Right atrium auricular region (tissue), 2 donors: Measurements from ENCODE around the gene KRTAP22-1. TPM values are rescaled to one million over a fixed set of nuclear protein-coding genes. Genes with fewer than 3 reads are reported as not detected.

Experiments
- DNase-seq: peaks from one replicate; pipeline ENCODE4 v3.0.0-alpha.2; 2019; ENCODE audit warnings: low spot score
- H3K27ac ChIP-seq, 2 donors: fragments of 200-600 bp; sonication (generic); 1 replicate in 1 of 2; 2 replicates in 1 of 2; pipeline ENCODE4 v1.5.1; 2016 to 2019
- H3K27me3 ChIP-seq, 2 donors: fragments of 200-600 bp; sonication (generic); one replicate each; pipeline versions ENCODE4 v1.5.1 to v1.6.0; 2017 to 2019
- H3K36me3 ChIP-seq: fragments of 200-600 bp; sonication (generic); one replicate; pipeline ENCODE4 v1.5.1; 2016
- H3K4me1 ChIP-seq, 2 donors: fragments of 200-600 bp; sonication (generic); one replicate each; pipeline versions ENCODE4 v1.5.1 to v1.6.0; 2017 to 2019
- H3K4me3 ChIP-seq, 2 donors: fragments of 200-600 bp; sonication (generic); 1 replicate in 1 of 2; 2 replicates in 1 of 2; pipeline ENCODE4 v1.5.1; 2017 to 2019; ENCODE audit warnings: mild to moderate bottlenecking in 1 of 2, moderate library complexity in 1 of 2
- H3K9me3 ChIP-seq, 2 donors: fragments of 200-600 bp; sonication (generic); one replicate each; pipeline ENCODE4 v1.5.1; 2019
- total RNA-seq, 2 donors: library from RNA; depleted of rRNA; stranded (reverse); fragments of >200 nt; gene quantifications; one replicate each; pipeline ENCODE4 v1.1.0, GENCODE V29; 2016
- TF ChIP-seq, protein P1 (sequence below), 2 donors: fragments of 200-600 bp; sonication (generic); IDR thresholded peaks; one replicate each; pipeline ENCODE4 v1.5.1; 2019; ENCODE audit warnings: antibody characterized with exemption in 2 of 2

The KRTAP22-1 gene
- total RNA-seq, 2 donors from 2014 or later: not detected

GRCh38 chr21:30590297-30590696 lies 10.6 kb upstream of the KRTAP22-1 start, which contains the start of gene KRTAP22-2:
KRTAP22-2 (minus strand) TSS chr21:30590397.
- H3K9me3 ChIP-seq: no peaks in the 10 kb centered on the region
- no peaks in the 10 kb centered on the region for H3K4me1 ChIP-seq
- no peak within 1 kb of the TSS for H3K27ac ChIP-seq
- H3K4me3 ChIP-seq: no peak within 1 kb of the TSS
- DNase-seq: no peak
- no peaks in the 10 kb centered on the region for H3K27me3 ChIP-seq
- H3K36me3 ChIP-seq: no peaks in the 10 kb centered on the region
- TF ChIP-seq, protein P1, sequence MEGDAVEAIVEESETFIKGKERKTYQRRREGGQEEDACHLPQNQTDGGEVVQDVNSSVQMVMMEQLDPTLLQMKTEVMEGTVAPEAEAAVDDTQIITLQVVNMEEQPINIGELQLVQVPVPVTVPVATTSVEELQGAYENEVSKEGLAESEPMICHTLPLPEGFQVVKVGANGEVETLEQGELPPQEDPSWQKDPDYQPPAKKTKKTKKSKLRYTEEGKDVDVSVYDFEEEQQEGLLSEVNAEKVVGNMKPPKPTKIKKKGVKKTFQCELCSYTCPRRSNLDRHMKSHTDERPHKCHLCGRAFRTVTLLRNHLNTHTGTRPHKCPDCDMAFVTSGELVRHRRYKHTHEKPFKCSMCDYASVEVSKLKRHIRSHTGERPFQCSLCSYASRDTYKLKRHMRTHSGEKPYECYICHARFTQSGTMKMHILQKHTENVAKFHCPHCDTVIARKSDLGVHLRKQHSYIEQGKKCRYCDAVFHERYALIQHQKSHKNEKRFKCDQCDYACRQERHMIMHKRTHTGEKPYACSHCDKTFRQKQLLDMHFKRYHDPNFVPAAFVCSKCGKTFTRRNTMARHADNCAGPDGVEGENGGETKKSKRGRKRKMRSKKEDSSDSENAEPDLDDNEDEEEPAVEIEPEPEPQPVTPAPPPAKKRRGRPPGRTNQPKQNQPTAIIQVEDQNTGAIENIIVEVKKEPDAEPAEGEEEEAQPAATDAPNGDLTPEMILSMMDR (IDR thresholded peaks at IDR 0.05): no peak

GRCh38 chr21:30592140-30592539 lies 8.7 kb upstream of the KRTAP22-1 start, which contains the start of gene KRTAP6-3:
KRTAP6-3 (plus strand) TSS chr21:30592440; CDS start chr21:30592446, 6 bp downstream.
- H3K4me3 ChIP-seq: no peak within 1 kb of the TSS
- no peak within 1 kb of the TSS for H3K27ac ChIP-seq
- DNase-seq: no peak
- TF ChIP-seq, protein P1 (IDR thresholded peaks at IDR 0.05): no peak
- H3K36me3 ChIP-seq: no peaks in the 10 kb centered on the region
- H3K4me1 ChIP-seq: no peaks in the 10 kb centered on the region
- no peaks in the 10 kb centered on the region for H3K9me3 ChIP-seq
- H3K27me3 ChIP-seq: no peaks in the 10 kb centered on the region

DNA sequence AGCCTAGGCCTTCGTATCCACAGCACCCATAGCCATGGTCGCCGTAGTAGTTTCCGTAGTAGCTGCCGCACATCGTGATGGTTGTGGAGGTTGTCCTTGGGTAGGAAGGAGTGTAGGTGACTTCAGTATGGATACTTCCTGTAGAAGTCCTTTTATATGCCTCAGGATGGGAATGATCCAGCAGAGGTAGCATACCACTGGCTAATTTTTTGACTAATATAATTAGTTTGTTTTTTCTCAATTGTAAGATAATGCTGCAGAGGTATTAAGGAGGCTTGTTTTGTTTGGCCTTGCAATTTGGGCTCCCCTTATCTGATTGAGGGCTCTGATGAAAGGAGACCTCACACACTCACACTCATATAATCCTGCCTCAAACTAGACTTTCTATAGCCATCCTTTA lies 2.1 kb upstream of the KRTAP22-1 start, which contains the start of gene KRTAP6-2:
TSS of gene KRTAP6-2 (minus strand) at position 101 of the 400 bp plus-strand sequence. CDS start at position 73, 28 bp downstream.
- Histone ChIP-seq H3K27ac (no peak within 1 kb of the TSS), H3K4me3 (no peak within 1 kb of the TSS), H3K27me3 (no peaks in the 10 kb centered on the region), H3K36me3 (no peaks in the 10 kb centered on the region), H3K9me3 (no peaks in the 10 kb centered on the region), H3K4me1 (no peaks in the 10 kb centered on the region)
- no peak for DNase-seq
- TF ChIP-seq, protein P1 (IDR thresholded peaks at IDR 0.05): no peak

- Histone ChIP-seq H3K36me3 (no peaks in the 10 kb centered on the region), H3K27me3 (no peaks in the 10 kb centered on the region), H3K4me1 (no peaks in the 10 kb centered on the region), H3K4me3 (no peak overlapping the region), H3K27ac (no peak overlapping the region), H3K9me3 (no peaks in the 10 kb centered on the region)
- TF ChIP-seq, protein P1 (IDR thresholded peaks at IDR 0.05): no peak
- no peak for DNase-seq
Observed at GRCh38 chr21:30605968-30606367, 5.1 kb downstream of the KRTAP22-1 start.

- TF ChIP-seq, protein P1 (IDR thresholded peaks at IDR 0.05): no peak
- DNase-seq: no peak
- no peaks in the 10 kb centered on the region for H3K4me1 ChIP-seq
- no peaks in the 10 kb centered on the region for H3K36me3 ChIP-seq
- H3K27me3 ChIP-seq: no peaks in the 10 kb centered on the region
- no peak overlapping the region for H3K4me3 ChIP-seq
- no peak overlapping the region for H3K27ac ChIP-seq
- no peaks in the 10 kb centered on the region for H3K9me3 ChIP-seq
Observed at GRCh38 chr21:30612132-30612531, 11.2 kb downstream of the KRTAP22-1 start.

GRCh38 chr21:30613836-30614235 lies 12.9 kb downstream of the KRTAP22-1 start, which contains the start of gene KRTAP6-1:
KRTAP6-1 (minus strand) TSS chr21:30613930; CDS start chr21:30613904, 26 bp downstream.
- Histone ChIP-seq H3K9me3 (no peaks in the 10 kb centered on the region), H3K27ac (no peak within 1 kb of the TSS), H3K4me1 (no peaks in the 10 kb centered on the region), H3K36me3 (no peaks in the 10 kb centered on the region), H3K27me3 (no peaks in the 10 kb centered on the region), H3K4me3 (no peak within 1 kb of the TSS)
- no peak for DNase-seq
- TF ChIP-seq, protein P1 (IDR thresholded peaks at IDR 0.05): no peak
